NCI-H748 (cell line): ENCODE measurements around the gene ZNF397.
"Not testable (repeated sequence)": the region's sequence is repeated elsewhere in the genome, so short reads cannot be mapped to it uniquely, and the experiment has no call there.

Source experiments
- DNase-seq: peaks from one replicate; lab custom pipeline; 2025; ENCODE audit not compliant: unreplicated experiment; lab: John Stamatoyannopoulos, UW

Gene ZNF397

DNA sequence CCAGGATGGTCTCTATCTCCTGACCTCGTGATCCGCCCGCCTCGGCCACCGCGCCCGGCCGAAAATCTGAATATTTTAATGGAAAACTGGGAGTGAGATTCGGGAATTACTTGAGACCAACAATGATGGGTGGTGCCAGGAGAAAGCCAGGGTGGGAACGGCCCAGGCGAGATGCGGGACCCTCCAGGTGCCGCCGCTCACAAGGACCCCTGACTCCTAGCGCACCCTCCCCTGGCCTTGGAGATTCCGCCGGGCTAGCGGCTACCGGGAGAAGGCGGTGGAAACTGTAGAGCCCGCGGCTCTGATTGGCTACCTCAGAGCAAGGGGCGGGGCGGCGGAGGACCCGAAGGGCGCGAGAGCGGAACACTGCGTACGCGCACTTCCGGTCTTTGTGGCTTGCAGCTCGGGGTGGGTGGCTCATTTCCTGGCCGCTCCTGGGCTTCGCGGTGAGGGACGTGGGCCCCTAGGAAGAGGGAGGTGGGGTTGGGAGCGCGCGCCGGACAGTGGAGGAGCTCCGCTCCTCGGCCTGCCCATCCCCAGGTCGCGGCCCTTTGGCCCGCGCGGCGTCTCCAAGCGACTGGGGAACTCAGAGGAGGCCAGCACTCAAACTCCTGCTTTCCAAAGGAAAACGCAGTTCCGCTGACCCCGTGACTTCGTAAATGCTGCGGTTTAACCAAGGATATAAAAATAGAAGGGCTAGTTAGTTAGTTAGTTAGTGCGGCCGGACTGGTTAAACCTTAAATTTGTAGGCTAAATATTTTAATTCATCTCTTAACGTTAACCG, at the start of gene ZNF397:
ZNF397 (plus strand) TSS at position 371 of the 784 bp plus-strand sequence. CDS start 1,437 bp downstream, outside the sequence.
- peak; percentile 99 for DNase-seq

DNA sequence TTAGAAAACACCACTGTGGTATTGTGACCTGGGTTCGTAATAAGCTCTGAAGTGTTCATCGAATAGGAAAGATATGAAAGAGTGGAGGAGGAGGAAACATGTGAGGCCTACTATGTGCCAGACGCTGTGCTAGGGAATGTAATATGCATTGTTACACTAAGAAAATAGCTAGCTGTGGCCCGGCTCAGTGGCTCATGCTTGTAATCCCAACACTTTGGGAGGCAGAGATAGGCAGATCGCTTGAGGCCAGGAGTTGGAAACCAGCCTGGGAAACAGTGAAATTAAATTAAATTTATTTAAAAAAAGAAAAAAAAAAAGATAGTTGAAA, 49.2 kb upstream of the ZNF397 start:
- no peak for DNase-seq

DNA sequence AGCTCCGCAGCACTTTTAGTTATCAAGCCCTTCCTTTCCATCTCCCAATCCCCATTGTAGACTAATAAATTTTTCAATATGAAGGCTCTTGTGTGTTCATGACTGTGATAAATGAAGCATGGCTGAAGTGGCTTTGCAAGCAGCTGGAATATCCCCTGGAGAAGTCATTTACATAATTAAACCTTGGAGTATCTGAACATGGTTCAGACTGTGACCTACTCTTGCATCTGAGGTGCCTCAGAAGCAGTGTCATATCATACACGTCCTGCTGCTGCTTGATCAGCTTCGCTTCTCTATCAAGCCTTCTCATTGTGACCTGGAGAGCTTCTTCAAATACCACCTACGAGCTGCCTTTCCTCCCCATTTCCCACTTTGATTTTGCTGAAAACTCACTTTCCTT, 48.4 kb upstream of the ZNF397 start:
- DNase-seq = no peak

DNA sequence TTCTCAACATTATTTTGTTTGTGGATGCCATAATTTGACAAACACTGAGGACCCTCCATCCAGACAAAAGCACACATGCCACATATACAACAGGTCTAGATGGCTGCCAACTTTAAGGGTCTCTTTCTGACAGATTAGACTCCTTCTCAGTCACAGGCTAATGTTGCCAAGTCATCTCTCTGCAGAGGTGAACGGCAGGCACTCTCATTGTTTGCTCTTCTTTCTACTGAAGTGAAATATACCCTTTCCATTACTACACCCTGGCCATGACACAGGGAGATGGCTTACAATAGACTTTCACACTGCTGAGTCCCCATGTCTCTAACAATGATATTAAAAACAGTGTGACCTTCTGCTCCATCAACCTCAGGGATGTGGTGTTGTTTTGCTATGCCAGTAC, 47.5 kb upstream of the ZNF397 start:
- peak; percentile 17 for DNase-seq

DNA sequence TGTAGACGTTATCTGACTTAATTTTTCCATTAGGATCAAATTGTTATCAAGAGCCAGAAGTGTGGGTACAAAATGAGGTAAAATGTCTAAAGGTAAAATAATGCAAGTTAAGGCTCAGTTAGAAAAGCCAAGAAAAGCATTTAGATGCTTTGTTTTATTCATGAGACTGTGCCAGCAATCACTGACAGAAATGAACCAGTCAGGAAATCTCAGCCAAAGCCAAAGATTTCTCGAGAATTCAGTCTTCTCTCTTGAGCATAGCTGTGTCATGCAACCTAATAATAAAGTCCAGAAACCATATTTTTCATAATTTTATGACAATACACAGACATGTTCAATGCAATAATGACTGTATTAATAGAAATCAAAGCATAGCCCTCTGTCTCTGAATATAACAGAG, 43.5 kb upstream of the ZNF397 start:
- DNase-seq = no peak

DNA sequence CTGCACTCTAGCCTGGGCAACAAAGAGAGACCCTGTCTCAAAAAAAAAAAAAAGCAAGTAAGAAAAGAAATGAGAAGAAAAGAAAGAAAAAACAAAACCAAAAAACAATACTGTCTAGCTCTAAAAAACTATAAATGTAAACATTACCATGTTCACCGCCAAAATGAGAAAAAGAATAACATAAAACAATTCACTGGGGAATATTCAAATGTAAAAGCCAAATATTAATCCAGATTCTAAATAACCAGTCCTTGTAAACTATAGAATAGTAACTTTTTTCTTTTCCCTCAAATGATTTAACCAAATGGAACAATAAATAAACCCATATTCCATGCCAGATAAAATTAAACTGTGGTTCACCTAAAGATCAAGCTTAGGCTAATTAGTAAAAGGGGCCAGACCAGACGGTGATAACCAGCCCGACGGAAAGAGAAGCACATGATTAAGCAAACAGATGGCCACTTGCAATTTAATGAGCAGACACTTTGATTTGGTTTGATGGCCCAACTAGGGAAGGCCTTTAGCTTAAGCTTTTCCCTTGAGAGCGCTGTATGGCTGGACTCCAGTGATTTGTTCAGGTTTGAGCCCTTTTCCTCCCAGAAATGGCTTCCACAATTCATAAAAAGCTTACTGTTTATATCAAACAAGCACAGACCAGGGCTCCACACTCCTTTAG, 39.4 kb upstream of the ZNF397 start:
- DNase-seq = peak; percentile 54

DNA sequence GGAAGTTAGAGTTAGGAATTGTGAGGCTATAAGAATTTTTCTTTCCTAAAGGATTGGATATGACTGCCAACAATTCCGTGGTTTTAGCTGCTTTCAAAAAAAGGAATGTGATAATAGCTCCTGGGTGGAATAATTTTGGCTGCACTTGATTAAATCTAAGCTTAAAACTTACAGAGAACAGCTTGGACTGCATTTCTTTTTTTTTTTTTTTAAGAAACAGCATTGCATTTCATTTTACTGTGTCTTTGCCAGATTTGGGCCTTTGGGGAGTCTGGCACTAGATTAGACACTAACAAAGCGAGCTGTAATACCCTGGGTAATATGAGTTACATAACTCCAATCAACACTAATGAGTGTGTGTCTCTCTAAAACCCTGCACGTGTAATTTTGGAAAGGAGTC, 37.8 kb upstream of the ZNF397 start:
- DNase-seq = no peak

DNA sequence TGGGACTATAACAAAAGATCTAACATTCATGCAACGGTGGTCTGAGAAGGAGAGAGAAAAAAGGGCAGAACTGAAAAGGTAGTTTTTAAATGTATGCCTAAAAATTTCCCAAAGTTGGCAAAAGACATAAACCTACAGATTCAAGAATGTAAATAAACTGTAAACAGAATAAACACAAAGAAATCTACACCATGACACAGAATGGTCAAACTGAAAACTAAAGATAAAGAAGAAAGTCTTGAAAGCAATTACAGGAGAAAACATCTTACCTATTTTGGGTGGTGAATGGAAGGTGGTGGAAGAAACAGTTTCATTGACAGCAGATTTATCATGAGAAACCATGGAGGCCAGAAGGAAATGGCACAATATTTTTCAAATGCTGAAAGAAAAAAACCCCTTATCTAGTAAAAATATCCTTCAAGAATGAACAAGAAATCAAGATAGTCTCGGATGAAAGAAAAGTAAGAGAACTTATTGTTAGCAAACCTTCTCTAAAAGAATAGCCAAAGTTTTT, 35.6 kb upstream of the ZNF397 start:
- DNase-seq = no peak

DNA sequence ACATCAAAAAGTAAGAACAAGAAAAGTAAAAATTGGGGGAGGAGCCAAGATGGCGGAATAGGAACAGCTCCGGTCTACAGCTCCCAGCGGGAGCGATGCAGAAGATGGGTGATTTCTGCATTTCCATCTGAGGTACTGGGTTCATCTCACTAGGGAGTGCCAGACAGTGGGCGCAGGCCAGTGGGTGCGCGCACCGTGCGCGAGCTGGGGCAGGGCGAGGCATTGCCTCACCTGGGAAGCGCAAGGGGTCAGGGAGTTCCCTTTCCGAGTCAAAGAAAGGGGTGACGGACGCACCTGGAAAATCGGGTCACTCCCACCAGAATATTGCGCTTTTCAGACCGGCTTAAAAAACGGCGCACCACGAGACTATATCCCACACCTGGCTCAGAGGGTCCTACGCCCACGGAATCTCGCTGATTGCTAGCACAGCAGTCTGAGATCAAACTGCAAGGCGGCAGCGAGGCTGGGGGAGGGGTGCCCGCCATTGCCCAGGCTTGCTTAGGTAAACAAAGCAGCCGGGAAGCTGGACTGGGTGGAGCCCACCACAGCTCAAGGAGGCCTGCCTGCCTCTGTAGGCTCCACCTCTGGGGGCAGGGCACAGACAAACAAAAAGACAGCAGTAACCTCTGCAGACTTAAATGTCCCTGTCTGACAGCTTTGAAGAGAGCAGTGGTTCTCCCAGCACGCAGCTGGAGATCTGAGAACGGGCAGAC, 34.9 kb upstream of the ZNF397 start:
- DNase-seq = not testable (repeated sequence)

DNA sequence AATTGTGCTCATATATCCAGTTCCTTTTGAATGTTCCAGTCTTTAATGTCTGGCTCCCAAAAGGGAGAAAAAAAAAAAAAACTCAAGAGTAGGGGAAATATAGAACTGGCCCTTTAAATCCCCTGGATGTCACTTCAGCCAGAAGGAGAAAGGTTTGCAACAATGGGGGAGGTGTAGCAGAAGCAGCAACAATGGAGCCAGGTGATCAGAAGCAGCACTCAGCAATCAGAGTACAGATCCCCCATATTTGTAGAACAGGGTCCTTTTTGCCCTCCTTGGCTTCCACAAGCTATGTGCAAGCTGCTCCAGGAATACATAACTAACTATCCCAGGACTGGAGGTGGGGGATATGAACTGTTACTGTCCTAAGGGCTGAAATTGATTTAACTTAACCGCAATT, 25.8 kb upstream of the ZNF397 start:
- peak; percentile 73 for DNase-seq

DNA sequence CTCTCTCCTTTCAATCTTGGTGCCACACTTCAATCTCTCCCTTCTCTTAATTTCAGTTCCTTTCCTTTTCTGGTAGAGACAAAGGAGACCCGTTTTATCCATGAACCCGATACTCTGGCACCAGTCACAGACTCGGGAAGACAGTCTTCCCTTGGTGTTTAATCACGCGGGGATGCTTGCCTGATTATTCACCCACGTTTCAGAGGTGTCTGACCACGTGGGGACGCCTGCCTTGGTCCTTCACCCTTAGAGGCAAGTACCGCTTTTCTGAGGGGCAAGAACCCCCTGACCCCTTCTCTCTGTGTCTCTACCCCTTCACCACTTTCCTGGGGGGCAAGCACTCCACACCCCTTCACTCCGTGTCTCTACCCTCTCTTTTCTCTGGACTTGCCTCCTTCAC, 24.2 kb upstream of the ZNF397 start:
- DNase-seq = not testable (repeated sequence)

DNA sequence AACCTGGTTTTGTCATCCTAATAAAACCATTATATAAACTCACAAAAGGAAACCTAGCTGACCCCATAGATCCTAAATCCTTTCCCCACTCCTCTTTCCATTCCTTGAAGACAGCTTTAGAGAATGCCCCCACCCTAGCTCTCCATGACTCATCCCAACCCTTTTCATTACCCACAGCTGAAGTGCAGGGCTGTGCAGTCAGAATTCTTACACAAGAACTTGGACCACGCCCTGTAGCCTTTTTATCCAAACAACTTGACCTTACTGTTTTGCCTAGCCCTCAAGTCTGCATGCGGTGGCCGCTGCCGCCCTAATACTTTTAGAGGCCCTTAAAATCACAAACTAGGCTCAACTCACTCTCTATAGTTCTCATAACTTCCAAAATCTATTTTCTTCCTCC, 21.5 kb upstream of the ZNF397 start:
- not testable (repeated sequence) for DNase-seq

DNA sequence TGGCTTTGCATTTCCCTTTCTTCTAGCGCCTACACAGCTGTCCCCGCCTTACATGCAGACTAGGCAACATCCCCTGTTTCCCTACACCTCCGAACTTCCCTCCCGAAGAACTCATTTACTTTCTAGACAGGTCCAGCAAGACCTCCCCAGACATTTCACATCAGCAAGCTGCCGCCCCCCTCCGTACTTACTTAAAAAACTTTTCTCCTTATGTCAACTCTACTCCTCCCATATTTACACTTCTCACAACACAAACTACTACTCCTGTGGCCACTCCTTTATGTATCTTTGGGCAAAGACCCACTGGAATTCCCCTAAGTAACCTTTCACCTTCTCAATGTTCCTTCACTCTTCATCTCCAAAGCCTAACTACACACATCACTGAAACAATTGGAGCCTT, 20.4 kb upstream of the ZNF397 start:
- no peak for DNase-seq

DNA sequence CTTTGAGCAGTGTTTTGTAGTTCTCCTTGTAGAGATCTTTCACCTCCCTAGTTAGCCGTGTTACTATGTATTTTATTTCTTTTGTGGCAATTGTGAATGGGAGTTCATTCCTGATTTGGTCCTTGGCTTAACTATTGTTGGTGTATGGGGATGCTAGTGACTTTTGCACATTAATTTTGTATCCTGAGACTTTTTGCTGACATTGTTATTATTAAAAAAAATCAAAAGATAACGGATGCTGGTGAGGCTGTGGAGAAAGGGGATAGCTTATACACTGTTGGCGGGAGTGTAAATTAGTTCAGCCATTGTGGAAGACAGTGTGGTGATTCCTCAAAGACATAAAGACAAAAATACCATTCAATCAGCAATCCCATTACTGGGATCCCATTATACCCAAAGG, 17.0 kb upstream of the ZNF397 start:
- DNase-seq = no peak

DNA sequence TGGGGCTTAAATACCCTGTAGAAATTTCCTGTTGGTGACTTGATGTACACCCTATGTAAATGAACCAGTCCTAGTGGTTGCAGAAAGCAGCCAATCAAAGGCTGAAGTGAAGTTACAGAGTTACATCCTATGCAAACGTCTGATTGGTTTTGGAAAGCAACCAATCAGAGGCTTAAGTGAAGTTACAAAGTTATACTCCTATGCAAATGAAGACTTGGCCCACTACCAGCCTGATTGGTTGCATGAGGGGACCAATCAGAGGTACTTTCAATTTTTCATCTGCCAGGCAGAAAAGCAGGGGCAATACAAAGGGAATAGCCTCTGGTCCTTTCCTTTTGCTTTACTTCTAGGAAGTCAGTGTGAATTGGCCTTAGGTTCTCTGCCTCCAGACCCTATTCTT, 13.6 kb upstream of the ZNF397 start:
- no peak for DNase-seq

DNA sequence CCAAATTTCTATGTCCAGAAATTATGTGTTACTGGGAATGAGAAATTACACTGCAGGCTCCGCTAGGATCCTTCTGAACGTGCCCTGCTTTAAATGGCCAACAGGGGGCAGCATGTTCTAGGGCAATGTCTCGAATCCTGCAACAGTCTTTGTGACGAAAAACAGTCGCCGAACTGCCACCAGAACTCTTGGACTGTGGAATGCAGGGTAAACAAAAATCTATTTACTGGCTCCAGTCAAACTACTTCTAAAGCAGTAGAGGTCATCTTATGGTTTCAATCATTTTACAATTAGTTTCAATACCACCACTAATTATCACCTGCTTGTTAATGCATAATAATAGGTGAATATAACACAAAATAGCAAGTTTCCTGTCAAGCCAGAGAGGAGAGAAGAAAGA, 9.8 kb upstream of the ZNF397 start:
- peak; percentile 86 for DNase-seq

DNA sequence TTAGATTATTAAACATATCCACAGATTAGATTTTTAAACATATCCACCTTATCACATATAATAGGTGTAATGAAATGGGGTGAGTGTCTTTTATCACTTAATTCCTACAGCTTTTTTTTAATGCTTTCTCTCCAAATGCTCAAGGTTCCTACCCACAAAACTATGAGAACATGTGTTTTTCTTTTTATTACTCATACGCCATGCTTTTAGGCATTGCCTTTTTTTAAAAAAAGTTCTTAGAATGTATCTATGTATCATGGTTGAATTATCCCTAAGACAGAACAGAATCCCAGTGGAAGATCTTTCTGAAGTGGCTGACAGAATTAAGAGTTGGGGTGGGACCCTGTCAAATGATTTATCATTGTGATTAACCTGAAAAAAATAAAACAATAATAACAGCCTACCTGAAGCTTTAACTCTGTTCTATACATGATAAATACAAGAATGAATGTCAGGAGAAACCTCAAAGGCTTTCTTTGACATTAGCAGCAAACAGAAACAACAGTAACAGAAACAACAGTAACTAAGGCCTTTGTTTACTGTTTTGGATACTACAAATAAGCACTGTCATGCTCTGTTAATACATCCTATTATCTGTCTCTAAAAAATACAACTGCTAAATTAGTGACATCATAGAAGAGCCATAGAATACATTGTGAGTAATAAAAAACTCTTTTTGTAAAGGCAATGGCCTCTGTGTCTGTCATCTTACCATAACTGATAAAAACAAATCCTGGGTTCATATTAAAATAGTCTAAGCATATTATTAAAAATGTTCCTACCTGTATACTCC, 4.1 kb upstream of the ZNF397 start:
- peak; percentile 47 for DNase-seq

DNA sequence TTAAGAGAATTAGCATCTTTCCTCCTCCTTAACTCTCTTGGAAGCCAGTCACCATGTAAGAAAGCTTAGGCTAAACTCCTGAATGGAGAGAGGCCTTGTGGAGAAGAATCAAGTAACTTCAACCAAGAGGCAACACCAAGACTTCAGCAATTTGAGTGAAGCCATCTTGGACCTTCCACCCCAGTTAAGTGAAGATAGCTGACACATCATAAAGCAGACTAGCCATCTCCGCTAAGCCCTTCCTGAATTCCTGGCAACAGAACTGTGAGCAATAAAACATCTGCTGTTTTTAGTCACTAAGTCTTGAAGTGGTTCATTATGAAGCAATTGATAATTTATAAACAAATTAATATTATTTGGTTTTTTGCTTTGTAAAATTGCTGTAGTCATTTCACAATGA, 1.5 kb upstream of the ZNF397 start:
- DNase-seq = no peak

DNA sequence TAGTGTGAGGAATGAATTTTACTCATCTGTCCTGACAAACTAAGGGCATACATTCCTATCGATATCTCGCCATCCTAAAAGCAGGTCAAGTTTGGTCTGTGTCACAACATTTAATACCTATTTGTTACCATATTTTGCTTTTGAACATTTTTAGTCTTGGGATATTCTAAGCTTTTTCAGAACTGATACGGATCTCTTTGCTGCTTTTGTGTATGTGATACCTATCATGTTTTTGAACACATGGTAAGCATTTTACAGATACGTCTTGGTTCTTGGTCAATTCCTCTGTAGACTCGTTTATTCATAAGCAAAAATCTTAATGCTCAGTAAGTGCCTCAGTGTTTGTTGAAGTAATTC, 592 bp downstream of the ZNF397 start:
- peak; percentile 39 for DNase-seq

DNA sequence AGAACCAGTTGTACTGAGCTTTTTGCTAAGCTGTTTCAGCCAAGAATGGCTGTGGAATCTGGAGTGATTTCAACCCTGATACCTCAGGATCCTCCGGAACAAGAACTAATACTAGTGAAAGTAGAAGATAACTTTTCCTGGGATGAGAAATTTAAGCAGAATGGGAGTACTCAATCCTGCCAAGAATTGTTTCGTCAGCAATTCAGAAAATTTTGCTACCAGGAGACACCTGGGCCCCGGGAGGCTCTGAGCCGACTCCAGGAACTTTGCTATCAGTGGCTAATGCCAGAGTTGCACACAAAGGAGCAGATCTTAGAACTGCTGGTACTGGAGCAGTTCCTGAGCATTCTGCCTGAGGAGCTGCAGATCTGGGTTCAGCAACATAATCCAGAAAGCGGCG, 1.6 kb downstream of the ZNF397 start:
- DNase-seq = no peak

DNA sequence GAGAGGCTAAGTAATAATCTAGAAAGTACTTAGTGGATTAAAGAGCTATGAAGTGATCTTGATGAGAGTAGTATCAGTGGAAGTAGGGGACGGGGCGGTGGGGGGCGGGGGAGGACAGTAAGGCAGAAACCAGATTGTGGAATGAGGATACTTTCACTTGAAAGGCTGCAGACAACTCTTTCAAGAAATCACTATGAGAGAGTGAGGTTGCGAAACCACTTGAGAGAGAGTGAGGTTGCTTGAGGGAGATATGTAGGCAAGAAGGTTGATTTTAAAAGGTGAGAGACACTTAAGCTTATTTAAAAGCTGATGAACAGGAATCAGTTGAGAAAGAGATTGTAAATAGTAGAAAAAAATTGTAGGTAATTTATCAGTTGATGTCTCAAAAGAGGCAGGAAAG, 3.8 kb downstream of the ZNF397 start:
- no peak for DNase-seq
